Endometrial microvascular endothelial cells (primary cell): ENCODE data around the gene TNIP1. TPM values are rescaled to one million over a fixed set of nuclear protein-coding genes. Genes with fewer than 3 reads are reported as not detected.

Source experiments
- in situ Hi-C: cut with HindIII; loops from 2 replicates; pipeline ENCODE4 v1.10.0; 2017; ENCODE audit warnings: low sequenced_read_pairs, low pct_unique_long_range_greater_than_20kb; ENCODE audit errors: inconsistent ontology term
- total RNA-seq: library from RNA; depleted of rRNA; stranded (reverse); fragments of >200 nt; gene quantifications from one replicate; pipeline ENCODE4 v1.2.3, GENCODE V29; 2015; ENCODE audit errors: inconsistent ontology term

The TNIP1 gene
- total RNA-seq, 1 donor from 2014 or later = 71.0 TPM

DNA sequence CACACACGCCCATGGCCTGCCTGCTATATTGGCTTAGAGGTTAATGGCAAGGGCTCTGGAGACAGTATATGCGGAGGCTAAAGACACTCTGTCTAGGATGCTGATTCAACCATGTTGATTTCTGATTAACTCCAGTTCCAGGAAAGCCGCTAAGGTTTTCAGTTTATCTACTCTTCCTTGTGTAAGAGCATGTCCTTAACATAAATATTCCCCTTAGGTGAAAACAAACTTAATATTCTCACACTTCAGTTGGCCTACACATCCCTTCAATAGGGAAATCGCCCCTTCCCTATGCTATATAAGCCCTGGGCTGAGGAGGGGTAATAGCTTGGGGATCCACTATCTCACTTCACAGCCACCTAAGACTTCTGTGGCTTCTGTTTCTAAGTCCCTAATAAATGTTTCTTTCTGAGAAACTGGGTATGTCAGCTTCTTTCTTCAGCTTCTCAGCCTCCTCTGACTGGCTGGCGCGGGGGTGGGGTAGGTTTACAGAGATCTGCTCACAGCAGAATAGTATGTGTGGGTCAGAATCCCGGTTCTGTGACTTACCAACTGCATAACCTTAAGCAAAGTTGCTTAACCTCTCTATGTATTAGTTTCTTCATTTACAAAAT is 64.8 kb downstream of the TNIP1 start:
- in situ Hi-C loops = no loop called here

- in situ Hi-C loops = no loop called here
Observed at GRCh38 chr5:151014680-151015343, 66.0 kb downstream of the TNIP1 start.

GRCh38 chr5:151012862-151013261 is 68.0 kb downstream of the TNIP1 start:
- in situ Hi-C loops = no loop called here

DNA sequence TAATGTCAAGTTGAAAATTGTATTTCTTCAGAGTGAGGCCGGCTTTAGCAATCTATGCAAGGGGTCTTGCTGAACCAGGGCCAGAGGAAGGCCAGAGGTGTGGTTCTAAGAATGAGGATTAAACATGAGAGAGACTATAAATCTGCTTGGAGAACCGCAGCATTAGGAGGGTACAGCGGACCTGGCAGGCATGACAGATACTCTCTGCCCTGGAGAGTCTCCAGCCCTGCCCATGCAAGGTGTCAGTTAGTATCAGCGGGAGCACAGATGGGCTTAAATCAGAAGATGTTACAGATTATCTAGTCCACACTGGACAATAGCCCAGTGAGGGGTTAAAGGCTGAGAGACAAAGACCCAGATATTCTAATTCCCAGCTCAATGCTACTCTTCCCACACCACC is 71.9 kb downstream of the TNIP1 start:
- in situ Hi-C loops = no loop called here

GRCh38 chr5:151008210-151008491 is 72.7 kb downstream of the TNIP1 start:
- in situ Hi-C loops = no loop called here

- in situ Hi-C loops = no loop called here
Observed at GRCh38 chr5:151007430-151008209, 73.2 kb downstream of the TNIP1 start.

DNA sequence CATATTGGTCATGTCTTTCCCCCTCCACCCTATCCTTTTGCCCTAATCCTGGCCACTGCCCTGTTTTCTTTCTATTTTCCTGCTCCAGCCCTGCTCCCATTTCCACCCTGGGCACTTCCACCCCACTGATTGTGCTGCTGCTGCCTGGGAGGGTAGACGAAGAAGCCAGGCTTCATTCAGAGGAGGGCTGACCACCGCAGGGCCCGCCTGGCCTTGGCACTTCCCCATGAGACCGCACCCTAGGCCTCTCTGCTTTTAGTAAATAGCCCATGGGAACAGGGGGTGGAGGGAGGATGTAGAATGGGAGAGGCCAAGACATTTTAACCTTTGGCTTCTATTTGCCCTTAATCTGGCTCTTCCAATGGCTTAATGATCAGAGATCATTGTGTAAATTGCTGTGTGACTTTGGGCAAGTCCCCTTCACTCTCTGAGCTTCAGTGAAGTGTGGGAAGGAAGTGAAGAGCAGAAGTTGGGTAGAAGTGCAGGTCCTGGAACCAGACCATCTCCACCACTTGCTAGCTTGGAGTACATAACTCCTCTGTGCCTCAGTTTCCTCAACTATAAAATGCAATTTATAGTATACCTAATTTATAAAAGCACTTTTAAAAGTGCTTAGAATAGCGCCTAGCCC is 74.0 kb downstream of the TNIP1 start:
- in situ Hi-C loops = no loop called here

DNA sequence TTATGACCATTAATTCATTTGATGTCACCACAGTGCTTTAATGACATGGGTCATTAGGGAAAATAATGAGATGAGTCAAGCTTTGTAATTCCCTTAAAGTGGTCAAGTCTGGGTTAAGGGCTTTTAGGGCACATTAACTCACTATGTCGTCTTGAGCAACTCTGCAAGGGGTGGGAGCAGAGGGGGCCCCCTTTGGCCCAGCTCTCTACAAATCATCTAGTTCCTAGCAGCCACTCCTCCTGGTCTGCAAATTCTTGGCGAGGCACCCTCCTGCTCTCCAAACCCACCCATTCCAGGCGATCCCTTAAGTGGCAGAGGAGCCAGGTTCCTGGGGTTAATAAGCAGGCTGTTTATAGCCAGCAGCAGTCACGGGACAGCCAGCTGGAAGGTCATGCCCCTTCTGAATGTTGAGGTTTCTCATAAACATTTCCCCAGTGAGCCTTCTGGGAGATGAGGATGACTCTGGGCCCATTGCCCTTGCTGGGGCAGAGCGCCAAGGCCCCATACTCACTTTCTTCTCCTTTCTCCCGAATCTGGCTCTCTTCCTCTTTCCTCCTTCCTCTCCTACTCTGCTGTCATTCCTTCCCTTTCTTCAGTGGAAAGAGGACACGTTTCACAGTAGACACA is 74.8 kb downstream of the TNIP1 start:
- in situ Hi-C loops = no loop called here

GRCh38 chr5:151005187-151005949 is 75.5 kb downstream of the TNIP1 start:
- in situ Hi-C loops = no loop called here

GRCh38 chr5:151004499-151004898 is 76.3 kb downstream of the TNIP1 start:
- in situ Hi-C loops = no loop called here

DNA sequence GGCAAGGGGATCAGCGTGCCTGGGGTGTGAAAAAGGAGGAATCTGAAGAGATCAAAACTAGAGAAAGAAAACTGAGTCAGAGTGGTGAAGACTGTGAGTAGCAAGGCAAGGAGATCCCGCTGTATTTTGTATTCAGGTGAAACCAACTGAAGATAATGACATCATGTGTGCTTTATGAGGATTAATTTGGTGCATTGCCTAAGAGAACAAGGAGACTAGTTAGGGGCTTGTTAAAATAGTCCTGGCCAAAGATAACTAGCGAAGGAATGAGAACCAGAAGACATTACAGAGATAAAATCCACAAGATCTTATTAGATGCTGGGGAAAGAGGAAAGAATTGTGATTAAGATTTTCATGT is 77.4 kb downstream of the TNIP1 start:
- in situ Hi-C loops = no loop called here

- in situ Hi-C loops = no loop called here
Observed at GRCh38 chr5:151002681-151003502, 77.9 kb downstream of the TNIP1 start.

GRCh38 chr5:151002250-151002649 is 78.6 kb downstream of the TNIP1 start:
- in situ Hi-C loops = no loop called here

DNA sequence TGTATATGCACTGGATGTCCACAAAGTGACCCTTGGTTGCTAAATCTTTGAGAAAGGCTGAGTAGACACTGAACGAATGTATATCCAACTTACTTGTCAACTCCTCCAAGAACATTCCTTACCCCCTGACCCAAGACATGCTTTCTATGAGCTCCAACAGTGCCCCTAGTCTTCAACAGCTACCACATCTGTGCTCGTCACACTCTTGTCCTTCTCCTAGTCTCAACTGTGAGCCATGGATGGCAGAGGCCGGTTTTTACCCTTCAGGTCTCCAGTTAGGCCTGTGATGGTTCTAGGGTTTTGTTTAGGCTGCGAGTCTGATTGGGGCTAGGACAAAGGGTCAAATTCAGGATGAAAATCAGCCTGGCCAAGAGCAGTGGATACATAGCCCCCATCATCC is 79.4 kb downstream of the TNIP1 start:
- in situ Hi-C loops = no loop called here

DNA sequence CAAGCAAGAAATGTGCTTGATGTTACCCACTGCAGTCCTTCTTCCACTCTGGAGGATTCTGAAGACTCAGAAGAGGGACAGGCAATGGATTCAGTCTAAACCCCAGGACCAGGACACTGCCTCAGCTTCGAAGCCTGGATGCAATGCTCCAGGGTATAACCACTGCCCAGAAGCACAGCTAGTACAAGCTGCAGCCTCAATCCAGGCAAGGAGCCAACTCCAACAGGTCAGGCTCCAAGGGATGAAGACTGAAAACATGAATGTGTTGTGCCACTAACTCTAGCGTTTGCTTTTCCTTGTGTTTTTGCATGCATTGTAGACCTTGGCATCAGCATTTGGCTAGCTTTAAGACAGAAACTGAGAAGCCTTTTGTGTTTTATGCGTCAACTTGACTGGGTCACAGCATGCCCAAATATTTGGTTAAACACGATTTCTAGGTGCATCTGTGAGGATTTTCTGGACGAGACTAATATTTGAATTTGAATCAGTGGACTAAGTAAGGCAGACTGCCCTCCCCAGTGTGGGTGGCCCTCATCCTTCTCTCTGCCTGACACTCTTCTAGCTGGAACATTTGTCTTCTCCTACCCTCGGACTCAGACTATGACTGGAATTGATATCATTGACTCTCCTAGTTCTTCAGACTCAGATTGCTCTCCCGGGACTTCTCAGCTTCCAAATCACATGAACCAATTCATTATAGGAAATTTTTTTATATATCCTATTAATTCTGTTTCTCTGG is 81.0 kb downstream of the TNIP1 start:
- in situ Hi-C loops = no loop called here

DNA sequence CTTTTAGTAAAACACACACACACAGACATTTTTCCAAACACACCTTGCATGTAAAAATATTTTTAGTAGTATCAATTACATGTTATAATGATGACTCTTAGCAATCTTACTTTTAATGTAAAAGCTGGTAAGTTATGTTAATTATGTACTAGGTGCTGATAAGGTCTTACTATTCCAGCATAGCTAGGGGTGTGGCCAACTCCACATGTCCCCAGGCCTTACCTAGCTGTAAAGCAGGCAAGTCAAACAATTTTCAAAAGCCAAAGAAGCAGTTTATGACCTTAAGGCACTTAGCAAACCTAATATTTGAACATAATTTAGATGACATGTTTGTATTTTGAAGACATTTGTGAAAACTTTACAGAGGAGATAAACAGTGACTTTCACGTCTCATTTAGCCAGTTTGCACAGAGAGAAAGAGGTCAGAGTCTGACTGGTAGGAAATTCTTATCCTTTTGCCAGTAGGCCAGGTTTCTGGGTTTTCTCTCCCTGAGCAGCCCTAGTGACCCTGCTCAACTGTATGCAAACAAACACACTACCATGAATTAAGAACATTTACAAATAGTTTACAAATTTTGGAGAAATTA is 86.9 kb downstream of the TNIP1 start:
- in situ Hi-C loops = no loop called here

DNA sequence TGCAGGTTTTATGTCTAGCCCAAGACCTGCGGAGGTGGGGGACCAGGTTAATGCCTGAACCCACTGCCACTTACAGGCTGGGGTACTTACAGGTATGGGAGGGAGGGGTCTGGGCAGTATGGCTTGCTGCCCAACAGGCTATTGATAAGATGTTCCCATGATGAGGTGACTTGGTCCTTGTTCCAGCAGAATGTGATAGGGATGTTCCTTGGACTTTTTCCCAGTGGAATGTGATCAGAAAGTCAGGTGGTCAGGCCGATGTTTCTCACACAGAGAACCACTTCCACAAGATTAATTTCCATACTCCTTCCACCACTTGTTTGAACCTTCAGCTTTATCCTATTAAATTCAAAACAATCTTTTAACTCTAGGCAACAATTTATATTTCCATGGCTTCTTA is 87.4 kb downstream of the TNIP1 start:
- in situ Hi-C loops = no loop called here
